GM12878 (cell line): ENCODE measurements around the gene TBC1D5. TPM values are rescaled to one million over a fixed set of nuclear protein-coding genes. Genes with fewer than 3 reads are reported as not detected.
"Not testable (repeated sequence)": the region's sequence is repeated elsewhere in the genome, so short reads cannot be mapped to it uniquely, and the experiment has no call there.

Source experiments
- ATAC-seq: fragments of 200-7000 bp; cut with Tn5 transposase; 3 replicates; pipeline ENCODE4 v1.9.1; 2020; ENCODE audit warnings: mild to moderate bottlenecking, moderate library complexity
- BruUV-seq: library from RNA; stranded (reverse); fragments of 400-500 nt; replicated peaks from 2 replicates; lab custom pipeline; 2021; lab: Mats Ljungman, UMichigan
- CTCF ChIA-PET: fragments of 300-600 bp; sonication (Branson Sonifier 250); formaldehyde crosslinking; extraction: SDS; loops from one replicate; lab custom pipeline; 2021; ENCODE audit warnings: inconsistent platforms; lab: Yijun Ruan, JAX
- POLR2A ChIA-PET: fragments of 350-600 bp; formaldehyde crosslinking; extraction: SDS; loops from one replicate; lab custom pipeline; 2021; ENCODE audit warnings: inconsistent platforms; lab: Charles Lee
- RAD21 ChIA-PET: fragments of 300-600 bp; sonication (Branson Sonifier 250); formaldehyde crosslinking; loops from one replicate; lab custom pipeline; 2023; ENCODE audit warnings: antibody characterized with exemption; ENCODE audit not compliant: unreplicated experiment; lab: Charles Lee
- SMC1A ChIA-PET: fragments of 300-600 bp; sonication (Branson Sonifier 250); formaldehyde crosslinking; loops from one replicate; lab custom pipeline; 2023; ENCODE audit not compliant: unreplicated experiment, uncharacterized antibody; lab: Charles Lee
- DNase-seq: peaks from one replicate; pipeline ENCODE4 v3.0.0-alpha.2; 2011; ENCODE audit warnings: low read depth, low spot score
- FAIRE-seq: peaks from 3 replicates; lab custom pipeline; 2011; peaks lifted over from hg19 to GRCh38; lab: Jason Lieb, UNC
- H2AFZ ChIP-seq: 2 replicates; pipeline ENCODE4 v1.6.0; 2011; ENCODE audit warnings: low read depth, low read length, control low read depth; ENCODE audit not compliant: control insufficient read depth
- H3K27ac ChIP-seq: 2 replicates; pipeline ENCODE4 v1.5.1; 2011; ENCODE audit warnings: control low read depth; ENCODE audit not compliant: control insufficient read depth, insufficient read depth
- H3K27me3 ChIP-seq, 2 experiments: replicated peaks in 1 of 2; 2 replicates each; pipeline versions ENCODE4 v1.6.0 to v1.6.1; 2011; ENCODE audit warnings: low read length in 1 of 2; ENCODE audit not compliant: control insufficient read depth in 2 of 2, insufficient read depth in 2 of 2
- H3K36me3 ChIP-seq, 2 experiments: 2 replicates each; pipeline ENCODE4 v1.5.1; 2011; ENCODE audit warnings: low read length in 1 of 2; ENCODE audit not compliant: control insufficient read depth in 2 of 2, insufficient read depth in 2 of 2
- H3K4me1 ChIP-seq: 2 replicates; pipeline ENCODE4 v1.6.1; 2011; ENCODE audit warnings: mild to moderate bottlenecking, low read length, moderate library complexity, mixed read lengths; ENCODE audit not compliant: control insufficient read depth, insufficient read depth
- H3K4me2 ChIP-seq: 2 replicates; pipeline ENCODE4 v1.6.0; 2011; ENCODE audit warnings: control low read depth; ENCODE audit not compliant: control insufficient read depth, insufficient read depth
- H3K4me3 ChIP-seq: fragments of 200-600 bp; sonication (generic); 2 replicates; pipeline ENCODE4 v1.5.1; 2016
- H3K79me2 ChIP-seq: 2 replicates; pipeline ENCODE4 v1.6.0; 2011; ENCODE audit warnings: low read length; ENCODE audit not compliant: control insufficient read depth, insufficient read depth
- H3K9ac ChIP-seq: 2 replicates; pipeline ENCODE4 v1.8.0; 2011; ENCODE audit warnings: low read length, control low read depth, mixed read lengths; ENCODE audit not compliant: control insufficient read depth, insufficient read depth
- H3K9me3 ChIP-seq: replicated peaks from 3 replicates; pipeline ENCODE4 v1.5.1; 2011; ENCODE audit warnings: mild to moderate bottlenecking, low read length; ENCODE audit not compliant: control insufficient read depth, insufficient read depth
- H4K20me1 ChIP-seq: 2 replicates; pipeline ENCODE4 v1.6.0; 2011; ENCODE audit not compliant: control insufficient read depth, insufficient read depth
- BMI1 ChIP-seq: fragments of 450-650 bp; IDR thresholded peaks from 2 replicates; pipeline ENCODE4 v1.6.1; 2016; ENCODE audit warnings: mild to moderate bottlenecking, moderate library complexity, borderline replicate concordance
- BRCA1 ChIP-seq: IDR thresholded peaks from 2 replicates; pipeline ENCODE4 v1.6.1; 2011; ENCODE audit warnings: low read depth, low read length, improper control_type of control experiment
- CREM ChIP-seq: IDR thresholded peaks from 2 replicates; pipeline ENCODE4 v1.6.1; 2014; ENCODE audit warnings: antibody characterized with exemption, low read depth
- GATAD2B ChIP-seq: fragments of 450-650 bp; conservative IDR thresholded peaks from 2 replicates; pipeline ENCODE4 v1.6.1; 2017; ENCODE audit warnings: low read depth, mild to moderate bottlenecking, moderate library complexity
- PAX5 ChIP-seq: IDR thresholded peaks from 2 replicates; pipeline ENCODE4 v1.6.1; 2011; ENCODE audit warnings: low read depth, low read length, borderline replicate concordance
- RB1 ChIP-seq: fragments of 450-650 bp; formaldehyde crosslinking; IDR thresholded peaks from 2 replicates; pipeline ENCODE4 v1.6.1; 2017; ENCODE audit warnings: mild to moderate bottlenecking, borderline replicate concordance
- REST ChIP-seq: IDR thresholded peaks from 2 replicates; pipeline ENCODE4 v1.6.1; 2012; ENCODE audit warnings: mild to moderate bottlenecking, low read depth, low read length
- SIN3A ChIP-seq: IDR thresholded peaks from 2 replicates; pipeline ENCODE4 v1.6.1; 2012; ENCODE audit warnings: low read depth, low read length, improper control_type of control experiment
- SMAD1 ChIP-seq: fragments of 450-650 bp; IDR thresholded peaks from 2 replicates; pipeline ENCODE4 v1.6.1; 2018; ENCODE audit warnings: mild to moderate bottlenecking, low read depth; ENCODE audit not compliant: partially characterized antibody
- SMC3 ChIP-seq: IDR thresholded peaks from 2 replicates; pipeline ENCODE4 v1.6.1; 2011; ENCODE audit warnings: low read length, improper control_type of control experiment, borderline replicate concordance
- YBX1 ChIP-seq: fragments of 450-650 bp; IDR thresholded peaks from 2 replicates; pipeline ENCODE4 v1.6.1; 2016; ENCODE audit warnings: antibody characterized with exemption
- ZSCAN29 ChIP-seq: fragments of 450-650 bp; IDR thresholded peaks from 2 replicates; pipeline ENCODE4 v1.6.1; 2017; ENCODE audit warnings: mild to moderate bottlenecking, moderate library complexity
- WGBS: methylation state at CpG from one replicate; pipeline ENCODE4 v1.1.6; 2016; ENCODE audit warnings: low lambda C conversion rate; ENCODE audit not compliant: insufficient replicate concordance, insufficient coverage; ENCODE audit errors: missing lambda C conversion rate; 5-methylcytosine and 5-hydroxymethylcytosine counted together
- in situ Hi-C: fragments of 300-500 bp; cut with MboI; formaldehyde crosslinking; loops from 9 replicates; pipeline ENCODE4 v1.14.3; 2018; ENCODE audit warnings: mixed read lengths
- intact Hi-C: fragments of 100-400 bp; cut with micrococcal nuclease; formaldehyde crosslinking; loops from one replicate; pipeline ENCODE4 v1.14.2; 2022; ENCODE audit not compliant: unreplicated experiment
- polyA plus RNA-seq, 11 experiments: library from polyadenylated mRNA; depleted of rRNA in 4 of 11; unstranded in 6 of 11; stranded (reverse) in 5 of 11; fragments of >200 nt; fragmentation: Nextera tagmentation in 4 of 11; fragmentation: Illumina TruSeq in 1 of 11; extraction: Ambion mirVana in 4 of 11; extraction: Trizol in 1 of 11; gene quantifications; 1 replicate in 1 of 11; 2 replicates in 10 of 11; pipeline versions ENCODE4 v1.2.1 to v1.2.3, GENCODE V29; 2011 to 2016; ENCODE audit warnings: inconsistent platforms in 2 of 11, missing spikeins in 2 of 11, low read depth in 1 of 11
- total RNA-seq, 4 experiments: library from RNA; depleted of rRNA in 3 of 4; stranded (reverse); fragments of >200 nt in 3 of 4; fragmentation: Illumina TruSeq in 1 of 4; extraction: Trizol in 1 of 4; gene quantifications; 2 replicates each; pipeline versions ENCODE4 v1.2.1 to v1.2.3, GENCODE V29; 2013 to 2021
- TF ChIP-seq, protein P1 (sequence below): fragments of 450-650 bp; IDR thresholded peaks from 2 replicates; pipeline ENCODE4 v1.6.1; 2017; ENCODE audit warnings: mild to moderate bottlenecking, moderate library complexity

Gene TBC1D5
- total and polyA plus RNA-seq, 10 of the 15 experiments (the other 5 are each of a cell fraction or from before 2014, with no cell fraction given) = 5.5 to 61.0 (median 43.8) TPM

- no peak for TF ChIP-seq REST
- TF ChIP-seq GATAD2B = no peak
- no peak for TF ChIP-seq RB1
- no peak for TF ChIP-seq YBX1
- TF ChIP-seq SMAD1 = no peak
- TF ChIP-seq, protein P1, sequence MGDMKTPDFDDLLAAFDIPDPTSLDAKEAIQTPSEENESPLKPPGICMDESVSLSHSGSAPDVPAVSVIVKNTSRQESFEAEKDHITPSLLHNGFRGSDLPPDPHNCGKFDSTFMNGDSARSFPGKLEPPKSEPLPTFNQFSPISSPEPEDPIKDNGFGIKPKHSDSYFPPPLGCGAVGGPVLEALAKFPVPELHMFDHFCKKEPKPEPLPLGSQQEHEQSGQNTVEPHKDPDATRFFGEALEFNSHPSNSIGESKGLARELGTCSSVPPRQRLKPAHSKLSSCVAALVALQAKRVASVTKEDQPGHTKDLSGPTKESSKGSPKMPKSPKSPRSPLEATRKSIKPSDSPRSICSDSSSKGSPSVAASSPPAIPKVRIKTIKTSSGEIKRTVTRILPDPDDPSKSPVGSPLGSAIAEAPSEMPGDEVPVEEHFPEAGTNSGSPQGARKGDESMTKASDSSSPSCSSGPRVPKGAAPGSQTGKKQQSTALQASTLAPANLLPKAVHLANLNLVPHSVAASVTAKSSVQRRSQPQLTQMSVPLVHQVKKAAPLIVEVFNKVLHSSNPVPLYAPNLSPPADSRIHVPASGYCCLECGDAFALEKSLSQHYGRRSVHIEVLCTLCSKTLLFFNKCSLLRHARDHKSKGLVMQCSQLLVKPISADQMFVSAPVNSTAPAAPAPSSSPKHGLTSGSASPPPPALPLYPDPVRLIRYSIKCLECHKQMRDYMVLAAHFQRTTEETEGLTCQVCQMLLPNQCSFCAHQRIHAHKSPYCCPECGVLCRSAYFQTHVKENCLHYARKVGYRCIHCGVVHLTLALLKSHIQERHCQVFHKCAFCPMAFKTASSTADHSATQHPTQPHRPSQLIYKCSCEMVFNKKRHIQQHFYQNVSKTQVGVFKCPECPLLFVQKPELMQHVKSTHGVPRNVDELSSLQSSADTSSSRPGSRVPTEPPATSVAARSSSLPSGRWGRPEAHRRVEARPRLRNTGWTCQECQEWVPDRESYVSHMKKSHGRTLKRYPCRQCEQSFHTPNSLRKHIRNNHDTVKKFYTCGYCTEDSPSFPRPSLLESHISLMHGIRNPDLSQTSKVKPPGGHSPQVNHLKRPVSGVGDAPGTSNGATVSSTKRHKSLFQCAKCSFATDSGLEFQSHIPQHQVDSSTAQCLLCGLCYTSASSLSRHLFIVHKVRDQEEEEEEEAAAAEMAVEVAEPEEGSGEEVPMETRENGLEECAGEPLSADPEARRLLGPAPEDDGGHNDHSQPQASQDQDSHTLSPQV = no peak
- no peak for TF ChIP-seq ZSCAN29
- TF ChIP-seq PAX5 = no peak
- no peak for TF ChIP-seq BRCA1
- TF ChIP-seq SMC3 = no peak
- TF ChIP-seq CREM = no peak
- no peak for TF ChIP-seq SIN3A
- no peak for TF ChIP-seq BMI1
Observed at GRCh38 chr3:17394541-17395155, 347.8 kb downstream of the TBC1D5 start (continued).

GRCh38 chr3:17392516-17392915, 349.9 kb downstream of the TBC1D5 start:
- H3K4me1 ChIP-seq, H3K4me3 ChIP-seq, H3K79me2 ChIP-seq, DNase-seq, H3K27ac ChIP-seq, SMC1A ChIA-PET, H2AFZ ChIP-seq, H3K9ac ChIP-seq, H3K36me3 ChIP-seq, H3K9me3 ChIP-seq, BruUV-seq, ATAC-seq, in situ Hi-C loops, intact Hi-C loops, H4K20me1 ChIP-seq, H3K27me3 ChIP-seq, CTCF ChIA-PET, RAD21 ChIA-PET, H3K4me2 ChIP-seq, POLR2A ChIA-PET, FAIRE-seq: not testable (repeated sequence)
- WGBS = 92% methylated on average over 5 of the region's 5 CpGs
